ENCODE data around the gene LTBP3. TPM values are rescaled to one million over a fixed set of nuclear protein-coding genes. Genes with fewer than 3 reads are reported as not detected.
A peak's percentile ranks its signal among the peaks of the same experiment; 100 is the strongest.
"Not testable (repeated sequence)": the region's sequence is repeated elsewhere in the genome, so short reads cannot be mapped to it uniquely, and the experiment has no call there.

LTBP3 gene
- total RNA-seq, 1 donor = 25.6 TPM

- Histone ChIP-seq H3K4me1 (ENCODE audit: insufficient read depth, low read length) (peaks cover 21% of the 10 kb centered on the region), H3K4me3 (ENCODE audit: low read length) (no peak overlapping the region), H3K27me3 (ENCODE audit: insufficient read depth, low read length) (no peaks in the 10 kb centered on the region)
Measured at GRCh38 chr11:65528819-65529350, 29.3 kb downstream of the LTBP3 start.

GRCh38 chr11:65526744-65527143 lies 31.4 kb downstream of the LTBP3 start:
- Histone ChIP-seq H3K27me3 (ENCODE audit: insufficient read depth, low read length) (no peaks in the 10 kb centered on the region), H3K4me1 (ENCODE audit: insufficient read depth, low read length) (peaks cover 42% of the 10 kb centered on the region), H3K9me3 (ENCODE audit: low read depth, low read length) (no peaks in the 10 kb centered on the region), H3K4me3 (ENCODE audit: low read length) (no peak overlapping the region)

More at GRCh38 chr11:65528819-65529350, 29.3 kb downstream of the LTBP3 start:
- H3K9me3 ChIP-seq (ENCODE audit: low read depth, low read length) = no peaks in the 10 kb centered on the region

- Histone ChIP-seq H3K4me3 (ENCODE audit: low read length) (peak overlapping the region; percentile 69), H3K9me3 (ENCODE audit: low read depth, low read length) (no peaks in the 10 kb centered on the region), H3K27me3 (ENCODE audit: insufficient read depth, low read length) (no peaks in the 10 kb centered on the region), H3K4me1 (ENCODE audit: insufficient read depth, low read length) (peaks cover 43% of the 10 kb centered on the region)
Measured at GRCh38 chr11:65525546-65526480, 32.3 kb downstream of the LTBP3 start.

GRCh38 chr11:65524741-65525545 lies 33.2 kb downstream of the LTBP3 start, which contains the start of gene SCYL1:
SCYL1 (plus strand) TSS chr11:65525083; CDS start chr11:65525154, 71 bp downstream.
- no peaks in the 10 kb centered on the region for H3K27me3 ChIP-seq (ENCODE audit: insufficient read depth, low read length)
- peak within 1 kb of the TSS; percentile 69 for H3K4me3 ChIP-seq (ENCODE audit: low read length)
- H3K4me1 ChIP-seq (ENCODE audit: insufficient read depth, low read length) = peaks cover 43% of the 10 kb centered on the region
- no peaks in the 10 kb centered on the region for H3K9me3 ChIP-seq (ENCODE audit: low read depth, low read length)

GRCh38 chr11:65524014-65524740 lies 34.0 kb downstream of the LTBP3 start:
- Histone ChIP-seq H3K4me3 (ENCODE audit: low read length) (no peak overlapping the region), H3K4me1 (ENCODE audit: insufficient read depth, low read length) (peaks cover 43% of the 10 kb centered on the region)

GRCh38 chr11:65523631-65523968 lies 34.6 kb downstream of the LTBP3 start:
- H3K4me3 ChIP-seq (ENCODE audit: low read length); H3K9me3 ChIP-seq (ENCODE audit: low read depth, low read length); H3K27me3 ChIP-seq (ENCODE audit: insufficient read depth, low read length): not testable (repeated sequence)
- H3K4me1 ChIP-seq (ENCODE audit: insufficient read depth, low read length) = peaks cover 43% of the 10 kb centered on the region

More at GRCh38 chr11:65524014-65524740, 34.0 kb downstream of the LTBP3 start:
- H3K9me3 ChIP-seq (ENCODE audit: low read depth, low read length) = no peaks in the 10 kb centered on the region
- H3K27me3 ChIP-seq (ENCODE audit: insufficient read depth, low read length) = no peaks in the 10 kb centered on the region

- not testable (repeated sequence) for H3K27me3 ChIP-seq (ENCODE audit: insufficient read depth, low read length); H3K4me3 ChIP-seq (ENCODE audit: low read length); H3K9me3 ChIP-seq (ENCODE audit: low read depth, low read length)
- H3K4me1 ChIP-seq (ENCODE audit: insufficient read depth, low read length) = peaks cover 43% of the 10 kb centered on the region
Measured at GRCh38 chr11:65522718-65523630, 35.2 kb downstream of the LTBP3 start.

- not testable (repeated sequence) for H3K27me3 ChIP-seq (ENCODE audit: insufficient read depth, low read length); H3K4me3 ChIP-seq (ENCODE audit: low read length); H3K9me3 ChIP-seq (ENCODE audit: low read depth, low read length)
- peaks cover 43% of the 10 kb centered on the region for H3K4me1 ChIP-seq (ENCODE audit: insufficient read depth, low read length)
Measured at GRCh38 chr11:65521777-65522521, 36.2 kb downstream of the LTBP3 start.

GRCh38 chr11:65518941-65519549 lies 39.1 kb downstream of the LTBP3 start:
- H3K27me3 ChIP-seq (ENCODE audit: insufficient read depth, low read length); H3K4me3 ChIP-seq (ENCODE audit: low read length); H3K9me3 ChIP-seq (ENCODE audit: low read depth, low read length): not testable (repeated sequence)
- H3K4me1 ChIP-seq (ENCODE audit: insufficient read depth, low read length) = peaks cover 24% of the 10 kb centered on the region

GRCh38 chr11:65516135-65516968 lies 41.8 kb downstream of the LTBP3 start:
- H3K4me3 ChIP-seq (ENCODE audit: low read length) = no peak overlapping the region
- no peaks in the 10 kb centered on the region for H3K27me3 ChIP-seq (ENCODE audit: insufficient read depth, low read length)
- no peaks in the 10 kb centered on the region for H3K4me1 ChIP-seq (ENCODE audit: insufficient read depth, low read length)
- H3K9me3 ChIP-seq (ENCODE audit: low read depth, low read length) = no peaks in the 10 kb centered on the region

GRCh38 chr11:65512311-65512710 lies 45.8 kb downstream of the LTBP3 start:
- H3K4me1 ChIP-seq (ENCODE audit: insufficient read depth, low read length) = peaks cover 20% of the 10 kb centered on the region
- H3K9me3 ChIP-seq (ENCODE audit: low read depth, low read length); H3K27me3 ChIP-seq (ENCODE audit: insufficient read depth, low read length); H3K4me3 ChIP-seq (ENCODE audit: low read length): not testable (repeated sequence)

GRCh38 chr11:65506772-65507505 lies 51.2 kb downstream of the LTBP3 start:
- peaks cover 60% of the 10 kb centered on the region for H3K4me1 ChIP-seq (ENCODE audit: insufficient read depth, low read length)

More at GRCh38 chr11:65506772-65507505, 51.2 kb downstream of the LTBP3 start:
- Histone ChIP-seq H3K4me3 (ENCODE audit: low read length) (no peak overlapping the region), H3K9me3 (ENCODE audit: low read depth, low read length) (no peaks in the 10 kb centered on the region), H3K27me3 (ENCODE audit: insufficient read depth, low read length) (no peaks in the 10 kb centered on the region)
